Effector memory CD8-positive, alpha-beta T cell (primary cell): ENCODE results near the gene VWF.

ENCODE experiments used
- ATAC-seq: fragments of 150-1000 bp; cut with Tn5 transposase; replicated peaks from 2 replicates; pipeline ENCODE4 v1.10.0; 2021; ENCODE audit warnings: mild to moderate bottlenecking, moderate library complexity
- DNase-seq, 3 experiments: peaks; one replicate each; pipeline ENCODE4 v3.0.0; 2021
- H3K27ac Mint-ChIP-seq, 2 donors: one replicate each; pipeline ENCODE4 v1.8.0; 2022; ENCODE audit warnings: mild to moderate bottlenecking in 2 of 2, mixed read lengths in 2 of 2, moderate library complexity in 2 of 2
- H3K27me3 Mint-ChIP-seq, 2 donors: one replicate each; pipeline ENCODE4 v1.8.0; 2022; ENCODE audit warnings: mixed read lengths in 2 of 2
- H3K36me3 Mint-ChIP-seq: one replicate; pipeline ENCODE4 v1.8.0; 2022; ENCODE audit warnings: mild to moderate bottlenecking, moderate library complexity, mixed read lengths; ENCODE audit not compliant: insufficient read depth
- H3K4me1 Mint-ChIP-seq, 2 donors: one replicate each; pipeline ENCODE4 v1.8.0; 2022; ENCODE audit warnings: low read depth in 2 of 2, mixed read lengths in 2 of 2
- H3K4me3 Mint-ChIP-seq, 2 donors: one replicate each; pipeline ENCODE4 v1.8.0; 2022; ENCODE audit warnings: mild to moderate bottlenecking in 2 of 2, mixed read lengths in 2 of 2, moderate library complexity in 2 of 2
- H3K9me3 Mint-ChIP-seq, 2 donors: one replicate each; pipeline ENCODE4 v1.8.0; 2022; ENCODE audit warnings: mixed read lengths in 2 of 2

Gene VWF

GRCh38 chr12:5910790-5911548 lies 213.5 kb downstream of the VWF start:
- DNase-seq (no peak), ATAC-seq (no peak)
- H3K27me3 Mint-ChIP-seq: peaks cover 34 to 66% of the 10 kb centered on the region in 2 donors
- peaks cover 4% of the 10 kb centered on the region for H3K36me3 Mint-ChIP-seq
- H3K4me3 Mint-ChIP-seq: no peak overlapping the region
- no peaks in the 10 kb centered on the region for H3K9me3 Mint-ChIP-seq
- H3K4me1 Mint-ChIP-seq: no peaks in the 10 kb centered on the region
- H3K27ac Mint-ChIP-seq: no peak overlapping the region

DNA sequence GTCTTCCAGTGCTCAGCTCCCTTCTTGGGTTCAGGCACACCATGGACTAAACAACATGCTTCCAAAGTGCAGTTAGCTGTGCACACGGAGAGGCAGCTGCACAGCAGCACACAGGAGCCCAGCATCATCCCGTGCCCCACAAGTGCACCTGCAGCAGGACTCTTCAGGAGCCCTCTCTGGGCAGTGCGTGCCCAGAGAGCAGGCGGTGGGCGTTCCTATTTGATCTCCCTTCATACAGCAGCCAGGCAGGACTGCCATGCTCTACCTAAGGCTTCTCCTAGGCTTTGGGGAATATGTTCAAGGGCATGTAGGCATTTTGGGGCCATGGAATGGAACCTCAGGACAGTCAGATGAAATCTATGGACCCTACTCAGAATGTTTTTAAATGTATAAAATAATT lies 214.9 kb downstream of the VWF start:
- ATAC-seq: no peak
- no peak overlapping the region for H3K4me3 Mint-ChIP-seq
- H3K27me3 Mint-ChIP-seq: peaks cover 38 to 71% of the 10 kb centered on the region in 2 donors
- H3K36me3 Mint-ChIP-seq: peaks cover 4% of the 10 kb centered on the region
- DNase-seq: no peak
- H3K9me3 Mint-ChIP-seq: no peaks in the 10 kb centered on the region
- no peak overlapping the region for H3K27ac Mint-ChIP-seq
- H3K4me1 Mint-ChIP-seq: no peaks in the 10 kb centered on the region

GRCh38 chr12:5908251-5908650 lies 216.2 kb downstream of the VWF start:
- no peak for ATAC-seq
- Mint-ChIP-seq H3K36me3 (peaks cover 4% of the 10 kb centered on the region), H3K4me1 (no peaks in the 10 kb centered on the region), H3K9me3 (no peaks in the 10 kb centered on the region), H3K27ac (no peak overlapping the region), H3K4me3 (no peak overlapping the region), H3K27me3 (peaks cover 41 to 76% of the 10 kb centered on the region in 2 donors)
- DNase-seq: no peak

GRCh38 chr12:5907807-5908206 lies 216.7 kb downstream of the VWF start:
- H3K27me3 Mint-ChIP-seq: peaks cover 37 to 72% of the 10 kb centered on the region in 2 donors
- DNase-seq (no peak), ATAC-seq (no peak)
- H3K27ac Mint-ChIP-seq: no peak overlapping the region
- H3K36me3 Mint-ChIP-seq: peaks cover 4% of the 10 kb centered on the region
- H3K4me3 Mint-ChIP-seq: no peak overlapping the region
- H3K9me3 Mint-ChIP-seq: no peaks in the 10 kb centered on the region
- H3K4me1 Mint-ChIP-seq: no peaks in the 10 kb centered on the region

DNA sequence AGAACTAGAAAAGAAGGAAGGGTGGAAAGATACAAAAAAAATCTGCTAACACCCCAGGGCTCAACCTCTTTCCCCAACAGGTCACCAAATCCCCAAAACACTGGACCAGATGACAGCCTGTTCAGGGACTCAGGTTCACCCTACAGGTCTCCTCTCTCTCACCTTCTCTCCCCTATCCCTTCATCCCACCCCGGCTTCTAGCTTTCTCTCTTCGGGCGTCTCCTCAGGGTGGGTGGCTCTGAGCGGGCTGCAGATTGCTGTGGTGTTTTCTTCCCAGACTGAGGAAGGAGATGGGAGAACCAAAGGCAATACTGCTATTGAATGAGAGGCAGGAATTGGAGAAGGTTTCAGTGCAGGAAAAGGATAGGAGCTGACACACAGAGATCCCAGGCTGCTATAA lies 218.7 kb downstream of the VWF start:
- DNase-seq: no peak
- peaks cover 4% of the 10 kb centered on the region for H3K36me3 Mint-ChIP-seq
- H3K27ac Mint-ChIP-seq: no peak overlapping the region
- H3K4me1 Mint-ChIP-seq: no peaks in the 10 kb centered on the region
- ATAC-seq: no peak
- H3K9me3 Mint-ChIP-seq: no peaks in the 10 kb centered on the region
- H3K4me3 Mint-ChIP-seq: no peak overlapping the region
- H3K27me3 Mint-ChIP-seq: peaks cover 33 to 63% of the 10 kb centered on the region in 2 donors

DNA sequence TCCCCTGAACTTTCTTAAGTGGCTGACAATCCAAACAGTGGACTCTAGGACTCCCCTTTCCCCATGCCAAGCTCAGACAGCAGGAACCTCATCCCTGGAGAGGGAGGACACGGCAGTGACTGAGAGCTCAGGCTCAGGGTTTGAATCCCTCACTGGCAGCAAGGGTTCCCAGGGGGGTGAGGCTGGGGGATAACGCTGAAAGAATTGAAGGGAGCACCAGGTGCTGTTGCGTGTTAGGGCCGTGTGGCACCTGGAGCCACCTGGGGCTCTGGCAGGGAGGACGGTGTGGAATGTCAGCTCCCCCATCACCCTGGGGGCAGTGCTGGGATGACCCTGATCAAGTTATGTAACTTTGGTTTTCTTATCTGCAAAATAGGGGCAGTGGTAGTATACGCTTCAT lies 219.5 kb downstream of the VWF start:
- H3K27me3 Mint-ChIP-seq: peaks cover 30 to 67% of the 10 kb centered on the region in 2 donors
- no peaks in the 10 kb centered on the region for H3K9me3 Mint-ChIP-seq
- no peak overlapping the region for H3K4me3 Mint-ChIP-seq
- peaks cover 4% of the 10 kb centered on the region for H3K36me3 Mint-ChIP-seq
- DNase-seq (no peak), ATAC-seq (no peak)
- H3K27ac Mint-ChIP-seq: no peak overlapping the region
- no peaks in the 10 kb centered on the region for H3K4me1 Mint-ChIP-seq

DNA sequence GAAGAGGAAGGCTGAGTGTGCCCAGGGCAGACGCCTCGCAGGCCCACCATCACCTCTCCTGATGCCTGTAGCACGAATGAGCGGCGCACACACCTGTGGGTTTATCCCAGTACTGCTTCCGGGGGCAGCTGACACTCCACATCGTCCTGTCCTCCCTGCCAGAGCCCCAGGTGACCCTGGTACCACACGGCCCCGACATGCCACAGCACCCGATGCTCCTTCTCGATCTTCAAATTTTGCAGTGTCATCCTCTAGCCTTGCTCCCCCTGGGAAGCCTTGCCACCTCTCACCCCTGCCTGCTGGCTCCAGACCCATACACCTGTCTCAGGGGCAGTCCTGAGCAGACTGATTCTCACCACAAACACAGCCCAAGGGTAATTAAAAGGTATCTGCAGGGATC lies 220.0 kb downstream of the VWF start:
- Mint-ChIP-seq H3K36me3 (peaks cover 4% of the 10 kb centered on the region), H3K27ac (no peak overlapping the region), H3K9me3 (no peaks in the 10 kb centered on the region), H3K4me3 (no peak overlapping the region), H3K4me1 (no peaks in the 10 kb centered on the region), H3K27me3 (peaks cover 30 to 68% of the 10 kb centered on the region in 2 donors)
- DNase-seq (no peak), ATAC-seq (no peak)

- Mint-ChIP-seq H3K4me3 (no peak overlapping the region), H3K4me1 (no peaks in the 10 kb centered on the region), H3K36me3 (no peaks in the 10 kb centered on the region), H3K27me3 (peaks cover 24 to 51% of the 10 kb centered on the region in 2 donors), H3K9me3 (no peaks in the 10 kb centered on the region), H3K27ac (no peak overlapping the region)
- ATAC-seq: no peak
- DNase-seq: no peak
These were observed 221.7 kb downstream of the VWF start for GRCh38 chr12:5902736-5903135.

- ATAC-seq: no peak
- no peaks in the 10 kb centered on the region for H3K36me3 Mint-ChIP-seq
- H3K9me3 Mint-ChIP-seq: no peaks in the 10 kb centered on the region
These were observed 223.1 kb downstream of the VWF start for GRCh38 chr12:5901416-5901815.

GRCh38 chr12:5900533-5901205 lies 223.8 kb downstream of the VWF start:
- Mint-ChIP-seq H3K9me3 (no peaks in the 10 kb centered on the region), H3K36me3 (no peaks in the 10 kb centered on the region), H3K4me1 (no peaks in the 10 kb centered on the region), H3K27me3 (peaks cover 41 to 56% of the 10 kb centered on the region in 2 donors), H3K4me3 (no peak overlapping the region), H3K27ac (no peak overlapping the region)
- DNase-seq (no peak), ATAC-seq (no peak)

More at GRCh38 chr12:5901416-5901815, 223.1 kb downstream of the VWF start:
- H3K27ac Mint-ChIP-seq: no peak overlapping the region
- peaks cover 36 to 59% of the 10 kb centered on the region in 2 donors for H3K27me3 Mint-ChIP-seq
- H3K4me1 Mint-ChIP-seq: no peaks in the 10 kb centered on the region
- DNase-seq: no peak
- no peak overlapping the region for H3K4me3 Mint-ChIP-seq

- H3K4me3 Mint-ChIP-seq: no peak overlapping the region
- no peaks in the 10 kb centered on the region for H3K4me1 Mint-ChIP-seq
- no peak for DNase-seq
- no peak for ATAC-seq
- H3K9me3 Mint-ChIP-seq: no peaks in the 10 kb centered on the region
- H3K27ac Mint-ChIP-seq: no peak overlapping the region
- no peaks in the 10 kb centered on the region for H3K36me3 Mint-ChIP-seq
- H3K27me3 Mint-ChIP-seq: peaks cover 46 to 56% of the 10 kb centered on the region in 2 donors
These were observed 224.4 kb downstream of the VWF start for GRCh38 chr12:5900076-5900475.

DNA sequence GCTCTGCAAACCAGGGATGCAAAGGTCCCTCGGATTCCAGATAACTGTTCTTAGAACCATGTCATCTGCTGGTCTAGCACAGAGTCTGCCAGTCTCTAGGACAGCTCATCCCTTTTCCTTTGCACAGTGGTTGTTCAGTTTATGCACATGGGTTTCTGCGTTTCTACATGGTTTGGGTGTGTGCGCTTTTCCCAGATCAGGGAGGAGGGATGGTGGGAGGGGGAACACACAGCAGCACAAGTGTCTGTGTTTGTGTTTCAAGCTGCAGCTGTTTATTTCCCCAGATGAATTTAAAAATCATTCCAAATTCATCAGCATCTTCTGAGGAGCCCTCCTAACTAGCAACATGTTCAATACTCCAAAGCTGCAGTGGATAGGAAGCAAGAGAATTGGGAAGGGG lies 224.8 kb downstream of the VWF start:
- ATAC-seq: no peak

DNA sequence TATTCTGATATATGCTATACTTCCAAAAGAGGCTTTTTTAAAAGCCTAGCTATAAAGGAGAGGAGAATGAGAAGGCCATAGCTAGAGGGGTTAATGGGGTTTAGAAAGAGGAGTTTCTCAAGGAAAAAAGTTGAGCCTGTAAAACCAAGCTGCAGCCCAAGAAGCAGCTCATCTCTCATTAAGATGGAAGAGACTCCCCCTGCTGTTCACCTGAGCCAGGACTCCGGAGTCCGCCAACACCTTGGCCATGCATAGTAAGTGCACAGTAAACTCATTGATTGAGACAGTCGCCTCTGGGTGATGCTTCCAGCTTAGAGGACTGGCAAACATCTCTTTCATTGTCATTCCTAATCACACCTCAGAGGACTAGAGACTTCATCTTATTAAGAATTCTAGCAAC lies 225.6 kb downstream of the VWF start:
- H3K27ac Mint-ChIP-seq: no peak overlapping the region
- DNase-seq (no peak), ATAC-seq (no peak)
- peaks cover 0 to 2% of the 10 kb centered on the region in 2 donors for H3K9me3 Mint-ChIP-seq
- no peaks in the 10 kb centered on the region for H3K36me3 Mint-ChIP-seq
- H3K4me3 Mint-ChIP-seq: no peak overlapping the region
- H3K4me1 Mint-ChIP-seq: no peaks in the 10 kb centered on the region
- peaks cover 48 to 56% of the 10 kb centered on the region in 2 donors for H3K27me3 Mint-ChIP-seq

More for the DNA sequence above, 224.8 kb downstream of the VWF start:
- DNase-seq: no peak
- H3K27me3 Mint-ChIP-seq: peaks cover 48 to 56% of the 10 kb centered on the region in 2 donors
- no peaks in the 10 kb centered on the region for H3K4me1 Mint-ChIP-seq
- no peak overlapping the region for H3K4me3 Mint-ChIP-seq
- no peak overlapping the region for H3K27ac Mint-ChIP-seq
- peaks cover 0 to 1% of the 10 kb centered on the region in 2 donors for H3K9me3 Mint-ChIP-seq
- H3K36me3 Mint-ChIP-seq: no peaks in the 10 kb centered on the region
